ENCODE measurements around the gene MTF2. TPM values are rescaled to one million over a fixed set of nuclear protein-coding genes. Genes with fewer than 3 reads are reported as not detected.

The MTF2 gene
- total RNA-seq, 2 donors from 2014 or later: 85.0 to 103 TPM

DNA sequence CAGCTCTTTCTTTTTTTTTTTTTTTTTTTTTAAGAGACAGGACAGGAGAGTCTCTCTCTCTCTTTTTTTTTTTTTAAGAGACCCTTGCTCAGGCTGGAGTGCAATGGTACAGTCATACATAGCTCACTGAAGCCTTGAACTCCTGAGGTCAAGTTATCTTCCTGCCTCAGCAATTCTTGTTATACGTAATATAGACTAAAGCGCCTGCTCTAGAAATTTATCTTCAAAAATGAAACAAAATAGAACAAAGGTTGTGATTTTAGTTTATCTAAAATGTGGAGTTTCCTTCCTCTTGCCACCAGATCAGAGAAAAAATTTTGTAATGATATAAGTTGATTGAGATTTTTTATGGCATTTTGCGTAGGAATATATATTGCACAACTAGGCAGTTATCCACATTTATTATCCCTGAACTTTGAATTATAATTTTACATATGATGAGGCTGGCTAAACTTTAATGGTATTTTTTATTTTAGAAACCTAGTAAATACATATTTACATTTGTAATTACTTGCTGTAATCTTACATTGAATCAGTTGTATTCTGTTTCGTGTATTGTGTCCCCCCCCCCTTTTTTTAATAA is 44.2 kb downstream of the MTF2 start:
- no peaks in the 10 kb centered on the region for H3K27me3 ChIP-seq (ENCODE audit: control insufficient read depth, insufficient read depth, low read length, poor library complexity, severe bottlenecking)
- H3K4me1 Mint-ChIP-seq: peaks cover 22% of the 10 kb centered on the region
- H3K27ac Mint-ChIP-seq: no peak overlapping the region
- no peak overlapping the region for H3K27ac ChIP-seq (ENCODE audit: low read depth, low read length)
- H3K36me3 ChIP-seq (ENCODE audit: control insufficient read depth, insufficient read depth, low read length): peaks cover 62% of the 10 kb centered on the region
- H3K9me3 Mint-ChIP-seq: no peaks in the 10 kb centered on the region
- H3K4me1 ChIP-seq (ENCODE audit: control insufficient read depth, insufficient read depth, low read length): no peaks in the 10 kb centered on the region
- TF ChIP-seq, protein P1, sequence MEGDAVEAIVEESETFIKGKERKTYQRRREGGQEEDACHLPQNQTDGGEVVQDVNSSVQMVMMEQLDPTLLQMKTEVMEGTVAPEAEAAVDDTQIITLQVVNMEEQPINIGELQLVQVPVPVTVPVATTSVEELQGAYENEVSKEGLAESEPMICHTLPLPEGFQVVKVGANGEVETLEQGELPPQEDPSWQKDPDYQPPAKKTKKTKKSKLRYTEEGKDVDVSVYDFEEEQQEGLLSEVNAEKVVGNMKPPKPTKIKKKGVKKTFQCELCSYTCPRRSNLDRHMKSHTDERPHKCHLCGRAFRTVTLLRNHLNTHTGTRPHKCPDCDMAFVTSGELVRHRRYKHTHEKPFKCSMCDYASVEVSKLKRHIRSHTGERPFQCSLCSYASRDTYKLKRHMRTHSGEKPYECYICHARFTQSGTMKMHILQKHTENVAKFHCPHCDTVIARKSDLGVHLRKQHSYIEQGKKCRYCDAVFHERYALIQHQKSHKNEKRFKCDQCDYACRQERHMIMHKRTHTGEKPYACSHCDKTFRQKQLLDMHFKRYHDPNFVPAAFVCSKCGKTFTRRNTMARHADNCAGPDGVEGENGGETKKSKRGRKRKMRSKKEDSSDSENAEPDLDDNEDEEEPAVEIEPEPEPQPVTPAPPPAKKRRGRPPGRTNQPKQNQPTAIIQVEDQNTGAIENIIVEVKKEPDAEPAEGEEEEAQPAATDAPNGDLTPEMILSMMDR (conservative IDR thresholded peaks at IDR 0.05): no peak
- H3K9ac ChIP-seq (ENCODE audit: extremely low read depth, low read length, poor library complexity, severe bottlenecking): no peak overlapping the region
- peaks cover 34% of the 10 kb centered on the region for H3K36me3 Mint-ChIP-seq (ENCODE audit: low read depth)
- H3K27me3 Mint-ChIP-seq (ENCODE audit: insufficient read depth): no peaks in the 10 kb centered on the region
- DNase-seq: no peak
- 94% methylated on average over 3 of the region's 4 CpGs; no CpG with 5 or more reads in 1 of the 2 experiments for WGBS, 2 experiments (ENCODE audit: insufficient coverage in 1 of 2, insufficient read length in 1 of 2)
- no peak overlapping the region for H3K4me3 Mint-ChIP-seq
- H3K4me3 ChIP-seq (ENCODE audit: low read length): no peak overlapping the region
- no peaks in the 10 kb centered on the region for H3K9me3 ChIP-seq (ENCODE audit: control insufficient read depth, low read length)

DNA sequence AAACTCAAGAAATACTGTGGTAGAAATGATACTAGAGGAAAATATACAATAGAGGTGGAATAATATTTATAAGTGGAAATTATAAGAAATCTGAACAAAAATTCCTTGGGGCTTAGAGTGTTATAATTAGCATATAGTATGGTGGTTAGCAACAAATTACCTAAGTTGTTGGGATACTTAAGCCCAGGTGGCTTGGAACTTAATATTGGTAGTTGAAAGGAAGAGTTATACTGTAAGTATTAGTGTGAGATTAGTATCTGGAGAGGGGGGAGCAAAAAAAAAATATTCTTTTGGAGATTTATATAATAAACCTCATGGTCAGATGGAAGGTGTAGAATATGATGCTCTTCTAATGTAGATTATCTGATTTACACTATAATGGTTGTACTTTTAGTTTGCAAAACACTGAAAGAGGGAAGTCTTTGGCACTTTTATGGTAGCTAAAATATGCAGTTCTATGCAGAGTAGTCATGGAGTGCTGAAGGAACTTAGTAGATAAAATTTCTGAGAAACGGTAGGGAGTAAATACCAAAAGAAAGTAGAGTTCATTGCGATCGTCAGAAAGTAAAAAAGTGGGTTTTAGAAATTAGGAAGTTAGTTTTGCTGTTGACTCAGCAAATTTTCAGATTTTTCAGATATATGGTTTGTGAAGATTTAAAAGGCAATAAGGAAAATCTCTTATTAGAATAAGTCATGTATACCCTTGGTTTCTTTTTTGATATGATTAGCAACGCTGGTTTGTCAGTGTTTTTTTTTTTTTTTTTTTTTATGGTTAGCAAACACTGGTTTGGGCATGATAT is 45.7 kb downstream of the MTF2 start:
- WGBS, 2 experiments (ENCODE audit: insufficient coverage in 1 of 2, insufficient read length in 1 of 2): 47 to 49% methylated on average over 3 to 4 of the region's 4 CpGs

DNA sequence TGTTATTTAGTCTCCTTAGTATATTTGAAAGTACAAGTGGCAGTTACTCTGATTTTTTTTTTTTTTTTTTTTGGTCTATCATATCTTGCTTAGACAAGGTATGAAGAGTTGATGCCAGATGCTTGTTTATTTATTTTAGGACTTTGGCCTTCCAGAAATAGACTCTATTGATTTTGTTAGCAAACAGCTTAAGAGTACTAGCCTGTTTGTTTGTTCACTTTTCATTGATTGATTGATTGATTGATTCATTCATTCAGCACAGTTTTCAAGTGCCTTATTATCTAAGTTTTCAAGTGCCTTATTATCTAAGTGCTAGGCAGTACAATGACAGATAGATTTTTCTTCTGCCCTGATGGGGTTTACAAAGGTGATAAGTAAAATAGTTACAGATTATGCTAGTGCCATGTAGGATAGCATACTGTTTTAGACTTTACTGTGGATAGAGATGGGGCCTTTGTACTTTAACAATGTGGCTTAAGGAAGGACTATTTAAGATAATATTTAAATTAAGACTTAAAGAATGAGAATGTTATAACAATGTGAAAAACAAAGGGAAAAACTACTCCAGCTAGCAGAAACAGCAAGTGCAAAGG is 50.5 kb downstream of the MTF2 start:
- no peak for DNase-seq
- H3K27ac Mint-ChIP-seq: no peak overlapping the region
- no peak overlapping the region for H3K4me3 Mint-ChIP-seq
- H3K36me3 Mint-ChIP-seq (ENCODE audit: low read depth): peaks cover 24% of the 10 kb centered on the region
- TF ChIP-seq, protein P1 (conservative IDR thresholded peaks at IDR 0.05): no peak
- Histone ChIP-seq H3K4me3 (ENCODE audit: low read length) (no peak overlapping the region), H3K27ac (ENCODE audit: low read depth, low read length) (no peak overlapping the region), H3K9ac (ENCODE audit: extremely low read depth, low read length, poor library complexity, severe bottlenecking) (no peak overlapping the region), H3K27me3 (ENCODE audit: control insufficient read depth, insufficient read depth, low read length, poor library complexity, severe bottlenecking) (no peaks in the 10 kb centered on the region), H3K4me1 (ENCODE audit: control insufficient read depth, insufficient read depth, low read length) (no peaks in the 10 kb centered on the region), H3K9me3 (ENCODE audit: control insufficient read depth, low read length) (no peaks in the 10 kb centered on the region), H3K36me3 (ENCODE audit: control insufficient read depth, insufficient read depth, low read length) (peaks cover 55% of the 10 kb centered on the region)
- peaks cover 13% of the 10 kb centered on the region for H3K4me1 Mint-ChIP-seq
- no peaks in the 10 kb centered on the region for H3K27me3 Mint-ChIP-seq (ENCODE audit: insufficient read depth)
- H3K9me3 Mint-ChIP-seq: no peaks in the 10 kb centered on the region

More for the DNA sequence above, 45.7 kb downstream of the MTF2 start:
- H3K9me3 Mint-ChIP-seq: no peaks in the 10 kb centered on the region
- peak overlapping the region; percentile 65 for H3K27ac Mint-ChIP-seq
- no peaks in the 10 kb centered on the region for H3K27me3 Mint-ChIP-seq (ENCODE audit: insufficient read depth)
- no peak overlapping the region for H3K9ac ChIP-seq (ENCODE audit: extremely low read depth, low read length, poor library complexity, severe bottlenecking)
- no peaks in the 10 kb centered on the region for H3K4me1 ChIP-seq (ENCODE audit: control insufficient read depth, insufficient read depth, low read length)
- no peak overlapping the region for H3K4me3 Mint-ChIP-seq
- TF ChIP-seq, protein P1 (conservative IDR thresholded peaks at IDR 0.05): no peak
- H3K36me3 ChIP-seq (ENCODE audit: control insufficient read depth, insufficient read depth, low read length): peaks cover 47% of the 10 kb centered on the region
- H3K4me3 ChIP-seq (ENCODE audit: low read length): no peak overlapping the region
- H3K9me3 ChIP-seq (ENCODE audit: control insufficient read depth, low read length): no peaks in the 10 kb centered on the region
- no peak for DNase-seq
- H3K27ac ChIP-seq (ENCODE audit: low read depth, low read length): no peak overlapping the region
- H3K27me3 ChIP-seq (ENCODE audit: control insufficient read depth, insufficient read depth, low read length, poor library complexity, severe bottlenecking): no peaks in the 10 kb centered on the region
- peaks cover 22% of the 10 kb centered on the region for H3K4me1 Mint-ChIP-seq
- peaks cover 27% of the 10 kb centered on the region for H3K36me3 Mint-ChIP-seq (ENCODE audit: low read depth)

Data from endodermal cell (in vitro differentiated cells).